Left kidney (tissue), 8 donors: ENCODE results near the gene OR2T2. TPM values are rescaled to one million over a fixed set of nuclear protein-coding genes. Genes with fewer than 3 reads are reported as not detected.
"Not testable (repeated sequence)": the region's sequence is repeated elsewhere in the genome, so short reads cannot be mapped to it uniquely, and the experiment has no call there.

Experiments used
- DNase-seq: peaks from one replicate; pipeline ENCODE4 v3.0.0-alpha.2; 2013
- long read RNA-seq, 8 donors: transcript quantifications; one replicate each; lab custom pipeline, GENCODE V29; 2026
- polyA plus RNA-seq: library from polyadenylated mRNA; unstranded; fragments of 120-200 nt; gene quantifications from one replicate; pipeline ENCODE4 v1.2.1, GENCODE V29; 2013; ENCODE audit not compliant: insufficient read length

OR2T2 gene
- polyA plus RNA-seq, result not detected
- long read RNA-seq, donor 1, result 0 reads
- long read RNA-seq, donor 2, result 0 reads
- long read RNA-seq, donor 3, result 0 reads
- long read RNA-seq, donor 4, result 0 reads
- long read RNA-seq, donor 5, result 0 reads
- long read RNA-seq, donor 6, result 0 reads
- long read RNA-seq, donor 7, result 0 reads
- long read RNA-seq, donor 8, result 0 reads

- not testable (repeated sequence) for DNase-seq
Observed at GRCh38 chr1:248445399-248445798, at the start of gene OR2T2. OR2T2 (plus strand) TSS chr1:248445637; CDS start chr1:248452798, 7,161 bp downstream.

- DNase-seq, result no peak
Observed at GRCh38 chr1:248402748-248403147, 42.7 kb upstream of the OR2T2 start, which contains the start of gene OR2T1. OR2T1 (plus strand) TSS chr1:248403048; CDS start chr1:248406148, 3,100 bp downstream.

- DNase-seq, result peak; percentile 17
Observed at GRCh38 chr1:248404024-248404423, 41.4 kb upstream of the OR2T2 start.

- DNase-seq, result no peak
Observed at GRCh38 chr1:248406721-248407692, 38.4 kb upstream of the OR2T2 start.

GRCh38 chr1:248416226-248416625 lies 29.2 kb upstream of the OR2T2 start:
- no peak for DNase-seq

- no peak for DNase-seq
Observed at GRCh38 chr1:248417854-248418253, 27.6 kb upstream of the OR2T2 start.

GRCh38 chr1:248421384-248421783 lies 24.1 kb upstream of the OR2T2 start:
- peak; percentile 0 for DNase-seq

GRCh38 chr1:248427526-248428191 lies 17.8 kb upstream of the OR2T2 start:
- DNase-seq, result not testable (repeated sequence)

GRCh38 chr1:248428192-248428533 lies 17.3 kb upstream of the OR2T2 start:
- DNase-seq, result not testable (repeated sequence)

GRCh38 chr1:248431683-248432082 lies 13.8 kb upstream of the OR2T2 start:
- DNase-seq, result not testable (repeated sequence)

- DNase-seq, result not testable (repeated sequence)
Observed at GRCh38 chr1:248432201-248432600, 13.2 kb upstream of the OR2T2 start.

- not testable (repeated sequence) for DNase-seq
Observed at GRCh38 chr1:248433811-248434415, 11.5 kb upstream of the OR2T2 start.

- not testable (repeated sequence) for DNase-seq
Observed at GRCh38 chr1:248434913-248435312, 10.5 kb upstream of the OR2T2 start.

GRCh38 chr1:248436303-248436702 lies 9.1 kb upstream of the OR2T2 start:
- not testable (repeated sequence) for DNase-seq

- not testable (repeated sequence) for DNase-seq
Observed at GRCh38 chr1:248438668-248439067, 6.8 kb upstream of the OR2T2 start.

- not testable (repeated sequence) for DNase-seq
Observed at GRCh38 chr1:248439283-248439682, 6.2 kb upstream of the OR2T2 start.

GRCh38 chr1:248442500-248443277 lies 2.7 kb upstream of the OR2T2 start:
- not testable (repeated sequence) for DNase-seq

GRCh38 chr1:248444603-248445002 lies 834 bp upstream of the OR2T2 start:
- DNase-seq, result not testable (repeated sequence)

GRCh38 chr1:248448409-248449074 lies 3.1 kb downstream of the OR2T2 start:
- not testable (repeated sequence) for DNase-seq

GRCh38 chr1:248449821-248450465 lies 4.5 kb downstream of the OR2T2 start:
- DNase-seq, result not testable (repeated sequence)
